Measurements from ENCODE around the gene CACNA1G. TPM values are rescaled to one million over a fixed set of nuclear protein-coding genes. Genes with fewer than 3 reads are reported as not detected.
A peak's percentile ranks its signal among the peaks of the same experiment; 100 is the strongest.

The CACNA1G gene
- total RNA-seq, 1 donor from 2014 or later: 0.10 TPM

DNA sequence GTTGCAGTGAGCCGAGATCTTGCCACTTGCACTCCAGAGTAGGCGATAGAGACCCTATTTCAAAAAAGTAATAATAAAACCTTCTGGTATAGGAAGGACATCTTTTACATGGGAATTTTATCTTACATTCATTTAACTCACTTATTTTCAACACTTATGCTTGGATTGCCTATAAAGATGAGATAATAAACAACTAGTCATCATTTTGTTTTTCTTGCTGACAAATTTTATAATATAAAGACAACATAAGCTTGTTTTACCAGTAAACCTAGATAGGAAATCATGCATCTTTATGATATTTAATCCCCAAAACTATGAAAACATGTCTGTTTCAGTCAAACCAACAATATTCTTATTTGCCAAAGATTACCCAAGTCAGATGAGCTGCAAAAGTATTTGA lies 91.1 kb downstream of the CACNA1G start:
- DNase-seq (ENCODE audit: low read depth): no peak

DNA sequence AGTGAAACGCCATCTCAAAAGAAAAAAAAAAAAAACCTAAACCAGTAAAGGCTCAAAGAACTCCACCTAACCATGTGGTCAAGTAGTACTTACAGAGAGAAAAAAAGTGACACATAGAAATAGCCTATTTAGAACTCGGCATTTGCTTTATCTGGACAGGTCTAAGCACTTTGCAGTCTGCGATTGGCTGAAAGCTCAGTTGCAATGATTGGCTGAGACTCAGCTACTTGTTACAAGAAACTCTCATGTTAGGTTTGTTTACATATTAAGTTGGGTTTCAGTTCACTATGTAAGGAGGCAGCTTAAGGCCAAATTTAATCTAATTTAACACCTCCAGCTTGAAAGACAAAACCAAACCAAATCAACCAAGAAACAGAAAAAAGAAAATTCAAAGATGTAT lies 93.2 kb downstream of the CACNA1G start:
- no peak for DNase-seq (ENCODE audit: low read depth)

DNA sequence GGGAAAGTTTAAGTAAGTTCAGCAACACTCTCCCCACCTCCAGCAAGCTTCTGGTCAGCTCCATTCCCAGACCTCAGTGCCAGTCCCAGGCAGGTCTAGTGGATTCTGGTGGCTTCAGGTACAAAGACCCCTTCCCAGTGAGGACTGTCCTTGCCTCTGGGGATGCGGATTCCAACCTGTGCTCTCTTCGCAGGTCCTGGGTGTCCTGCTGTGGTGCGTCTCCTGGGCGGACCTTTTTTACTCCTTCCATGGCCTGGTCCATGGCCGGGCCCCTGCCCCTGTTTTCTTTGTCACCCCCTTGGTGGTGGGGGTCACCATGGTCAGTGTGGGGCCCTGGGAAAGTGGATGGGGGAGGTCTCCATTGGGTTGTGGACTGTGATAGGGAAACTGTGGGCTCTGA lies 96.0 kb downstream of the CACNA1G start:
- no peak for DNase-seq (ENCODE audit: low read depth)

DNA sequence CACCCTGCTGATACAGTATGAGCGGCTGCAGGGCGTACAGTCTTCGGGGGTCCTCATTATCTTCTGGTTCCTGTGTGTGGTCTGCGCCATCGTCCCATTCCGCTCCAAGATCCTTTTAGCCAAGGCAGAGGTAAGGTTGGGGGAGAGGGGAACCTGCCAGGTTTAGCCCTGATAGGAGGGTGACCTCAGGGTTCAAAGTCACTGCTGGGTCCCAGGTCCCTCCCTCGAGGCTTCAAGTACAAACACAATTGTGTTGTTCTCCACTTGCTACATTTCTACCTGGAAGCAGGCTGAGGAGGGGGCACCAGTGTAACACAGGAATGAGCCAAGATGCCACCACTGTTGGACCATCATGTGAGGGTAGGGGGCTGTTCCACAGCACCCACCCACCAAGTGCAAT lies 96.5 kb downstream of the CACNA1G start:
- DNase-seq (ENCODE audit: low read depth): no peak

DNA sequence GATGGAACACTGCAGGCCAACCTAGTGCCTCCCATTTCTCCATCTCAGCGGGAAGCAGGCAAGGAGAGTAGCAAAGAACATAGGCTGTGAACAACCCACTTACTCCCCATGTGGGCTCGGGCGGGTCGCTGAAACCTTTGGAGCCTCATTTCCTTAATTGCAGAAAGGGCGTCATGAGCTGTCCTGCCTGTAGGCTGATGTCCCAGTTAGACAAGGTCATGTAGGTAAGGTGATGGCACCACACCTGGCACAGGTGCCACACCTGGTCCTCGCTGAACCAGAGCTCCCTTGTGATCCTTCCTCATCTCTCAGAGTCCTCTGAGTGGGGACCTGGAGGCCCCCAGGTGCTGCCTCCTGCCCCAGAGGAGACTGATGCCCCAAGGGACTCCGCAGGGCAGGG lies 97.1 kb downstream of the CACNA1G start:
- no peak for DNase-seq (ENCODE audit: low read depth)

DNA sequence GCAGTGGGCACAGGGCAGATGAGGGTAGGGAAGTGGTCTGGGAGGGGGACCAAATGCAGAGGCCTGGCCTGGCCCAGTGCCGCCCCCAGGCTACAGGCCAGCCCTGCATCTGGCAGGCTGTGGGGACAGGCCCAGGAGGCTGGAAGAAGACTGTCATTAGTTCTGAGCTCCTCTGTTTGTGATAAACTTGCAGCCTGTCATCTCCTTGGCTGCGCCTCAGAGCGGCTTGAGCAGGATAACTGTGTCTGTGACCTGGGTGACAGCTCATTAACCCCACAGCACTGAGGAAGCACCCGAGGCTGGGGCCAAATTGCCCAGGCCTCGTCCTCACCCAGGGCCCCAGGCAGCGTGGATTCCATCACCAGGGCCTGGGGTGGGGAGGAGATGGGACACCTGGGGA lies 98.1 kb downstream of the CACNA1G start:
- no peak for DNase-seq (ENCODE audit: low read depth)

DNA sequence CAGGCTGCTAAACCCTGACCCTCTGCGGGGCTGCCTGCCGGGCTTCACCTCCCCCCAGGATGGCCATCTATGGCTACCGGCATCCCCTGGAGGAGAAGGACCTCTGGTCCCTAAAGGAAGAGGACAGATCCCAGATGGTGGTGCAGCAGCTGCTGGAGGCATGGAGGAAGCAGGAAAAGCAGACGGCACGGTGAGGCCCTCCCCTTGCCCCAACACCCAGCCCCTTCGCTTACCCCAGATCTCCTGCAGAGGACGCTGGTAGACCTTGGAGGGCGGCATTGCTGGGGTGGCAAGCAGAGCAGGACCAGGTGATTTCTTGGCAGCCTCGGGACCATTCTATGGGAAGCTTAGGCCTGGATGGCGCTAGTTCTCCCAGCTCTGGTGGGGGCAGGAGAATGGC lies 98.7 kb downstream of the CACNA1G start:
- DNase-seq (ENCODE audit: low read depth): no peak

DNA sequence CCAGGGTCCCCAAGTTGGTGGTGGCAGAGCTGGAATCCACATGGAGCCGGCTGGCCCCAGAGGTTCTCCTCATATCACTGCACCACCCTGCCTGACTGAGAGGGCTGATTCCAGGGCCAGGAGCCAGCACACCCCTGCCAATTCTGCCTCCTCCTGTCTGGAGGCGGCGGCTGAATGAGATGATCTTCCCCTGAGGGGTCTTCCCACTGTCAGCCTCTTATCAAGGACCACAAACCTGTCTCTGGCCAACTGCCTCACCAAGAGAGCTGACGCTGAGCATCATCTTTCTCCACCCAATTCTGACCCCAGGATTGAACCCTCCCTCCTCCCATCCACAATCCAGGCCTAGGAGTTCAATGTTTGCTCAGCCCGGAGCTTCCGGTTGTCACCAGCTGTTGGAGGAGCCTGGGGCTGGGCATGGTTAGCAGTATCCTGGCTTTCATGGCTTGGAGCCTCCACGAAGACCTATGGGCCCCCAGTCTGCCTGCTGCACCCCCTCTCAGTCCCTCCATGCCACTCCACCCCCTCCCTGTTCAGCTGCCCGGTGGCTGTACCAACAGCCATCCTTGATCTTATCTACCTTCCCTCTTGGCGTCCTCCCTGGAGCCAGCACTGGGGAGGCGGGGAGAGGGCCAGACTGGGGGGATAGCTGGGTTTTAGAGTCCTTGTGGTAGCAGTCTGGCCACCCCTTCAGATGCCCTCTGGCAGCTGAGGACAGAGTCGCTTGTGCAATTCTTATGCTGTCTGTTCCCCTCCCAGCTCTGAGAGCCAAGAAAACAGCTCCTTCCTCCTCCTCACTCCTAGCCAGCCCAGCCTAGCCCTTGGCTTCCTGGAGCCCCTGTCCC lies 99.7 kb downstream of the CACNA1G start:
- DNase-seq (ENCODE audit: low read depth): no peak

DNA sequence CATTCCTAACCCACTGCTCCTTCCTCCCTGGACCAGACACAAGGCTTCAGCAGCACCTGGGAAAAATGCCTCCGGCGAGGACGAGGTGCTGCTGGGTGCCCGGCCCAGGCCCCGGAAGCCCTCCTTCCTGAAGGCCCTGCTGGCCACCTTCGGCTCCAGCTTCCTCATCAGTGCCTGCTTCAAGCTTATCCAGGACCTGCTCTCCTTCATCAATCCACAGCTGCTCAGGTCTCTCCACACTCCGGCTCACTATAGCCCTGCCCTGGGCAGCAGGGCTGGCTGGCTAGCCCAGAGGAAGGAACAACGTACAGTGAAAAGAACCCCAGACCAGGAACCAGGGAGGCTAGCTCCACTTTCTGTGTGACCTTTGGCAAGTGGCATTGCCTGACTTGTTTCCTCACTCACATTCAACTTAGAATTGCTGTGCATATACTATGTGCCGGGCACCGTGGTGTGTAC lies 100.4 kb downstream of the CACNA1G start:
- no peak for DNase-seq (ENCODE audit: low read depth)

DNA sequence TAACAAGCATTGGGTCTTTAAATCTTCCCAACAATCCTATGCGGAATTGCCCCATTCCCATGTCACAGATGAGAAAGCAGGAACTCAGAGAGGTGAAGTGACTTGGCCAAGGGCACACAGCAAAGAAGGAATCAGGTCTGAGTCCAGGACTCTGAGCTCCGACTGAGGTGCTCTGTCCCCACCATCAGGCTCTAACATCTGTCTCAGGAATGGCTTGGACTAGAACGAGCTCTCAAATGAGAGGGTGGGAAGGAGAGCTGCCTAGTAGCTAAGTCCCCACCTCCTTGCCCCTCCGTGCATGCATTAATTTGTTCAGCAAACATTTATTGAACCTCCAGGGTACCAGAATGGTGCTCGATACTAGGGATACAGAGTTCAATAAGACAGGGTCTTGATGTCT lies 100.8 kb downstream of the CACNA1G start:
- DNase-seq (ENCODE audit: low read depth): no peak

DNA sequence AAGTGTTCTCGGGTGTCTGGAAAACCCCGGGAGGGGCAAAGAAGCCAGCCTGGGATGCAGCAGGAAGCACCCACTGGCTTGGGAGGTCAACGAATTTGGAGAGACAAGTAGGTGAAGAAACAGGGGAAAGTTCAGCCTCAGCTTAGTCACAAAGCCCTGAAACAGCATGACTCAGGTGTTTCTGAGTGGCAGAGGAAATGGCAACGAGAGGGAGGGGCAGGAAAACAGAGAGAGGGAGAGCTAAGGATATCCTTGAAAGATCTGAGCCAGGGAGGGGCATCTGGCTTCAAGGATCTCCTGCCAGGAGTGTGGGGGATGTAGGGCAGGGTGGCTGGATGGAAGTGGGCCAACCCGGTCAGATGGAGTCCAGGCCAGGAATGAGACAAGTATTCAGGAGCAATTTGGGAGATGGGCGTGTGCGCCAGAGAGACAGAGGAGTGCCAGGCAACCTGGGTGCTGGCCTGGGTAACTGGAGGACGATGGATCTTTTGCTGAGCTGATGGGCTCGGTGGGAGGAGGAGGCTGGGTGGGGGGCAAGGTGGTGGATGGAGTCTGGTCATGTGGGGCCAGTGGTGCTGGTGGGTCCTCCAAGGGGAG lies 101.4 kb downstream of the CACNA1G start:
- peak; percentile 97 for DNase-seq (ENCODE audit: low read depth)

DNA sequence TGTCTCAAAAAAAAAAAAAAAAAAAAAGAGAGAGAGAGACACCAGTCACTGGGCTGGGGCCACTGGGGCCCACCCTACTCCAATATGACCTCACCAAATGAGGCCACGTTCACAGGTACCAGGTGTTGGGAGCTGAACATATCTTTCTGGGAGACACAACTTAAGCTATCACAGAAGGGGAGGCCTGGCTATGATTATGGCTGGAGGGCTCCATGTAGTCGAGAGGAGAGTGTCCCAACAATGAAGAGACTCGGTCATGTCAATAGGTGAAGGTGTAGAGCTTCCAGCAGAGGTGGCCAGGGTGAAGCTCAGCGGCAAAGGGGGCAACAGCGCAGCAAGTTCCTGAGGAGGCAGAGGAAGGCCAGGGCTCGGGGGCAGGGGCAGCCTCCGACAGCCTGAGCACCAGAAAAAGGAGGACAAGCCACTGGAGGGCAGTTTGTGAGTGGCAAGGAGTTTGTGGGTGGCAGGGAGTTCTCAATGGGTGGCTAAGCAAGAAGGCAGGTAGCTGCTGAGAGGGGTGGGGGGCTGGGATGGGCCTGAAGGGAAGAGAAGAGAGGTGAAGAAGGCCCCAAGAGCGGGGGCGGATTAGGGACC lies 102.2 kb downstream of the CACNA1G start:
- no peak for DNase-seq (ENCODE audit: low read depth)

DNA sequence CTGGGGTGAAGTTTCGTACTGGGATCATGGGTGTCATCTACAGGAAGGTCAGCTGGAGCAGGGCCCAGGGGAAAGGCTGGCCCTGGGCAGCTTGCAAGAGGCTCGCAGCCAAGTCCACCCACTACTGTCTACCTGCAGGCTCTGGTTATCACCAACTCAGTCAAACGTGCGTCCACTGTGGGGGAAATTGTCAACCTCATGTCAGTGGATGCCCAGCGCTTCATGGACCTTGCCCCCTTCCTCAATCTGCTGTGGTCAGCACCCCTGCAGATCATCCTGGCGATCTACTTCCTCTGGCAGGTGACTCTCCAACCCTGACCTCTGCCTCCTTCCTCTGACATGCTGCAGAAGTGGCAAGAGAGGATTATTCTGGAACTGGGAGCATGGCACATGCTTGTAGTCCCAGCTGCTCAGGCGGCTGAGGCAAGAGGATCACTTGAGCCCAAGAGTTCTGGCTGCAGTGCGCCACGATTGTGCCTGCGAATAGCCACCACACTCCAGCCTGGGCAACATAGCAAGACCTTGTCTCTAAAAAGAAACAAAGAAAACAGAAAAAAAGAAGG lies 103.4 kb downstream of the CACNA1G start:
- no peak for DNase-seq (ENCODE audit: low read depth)

DNA sequence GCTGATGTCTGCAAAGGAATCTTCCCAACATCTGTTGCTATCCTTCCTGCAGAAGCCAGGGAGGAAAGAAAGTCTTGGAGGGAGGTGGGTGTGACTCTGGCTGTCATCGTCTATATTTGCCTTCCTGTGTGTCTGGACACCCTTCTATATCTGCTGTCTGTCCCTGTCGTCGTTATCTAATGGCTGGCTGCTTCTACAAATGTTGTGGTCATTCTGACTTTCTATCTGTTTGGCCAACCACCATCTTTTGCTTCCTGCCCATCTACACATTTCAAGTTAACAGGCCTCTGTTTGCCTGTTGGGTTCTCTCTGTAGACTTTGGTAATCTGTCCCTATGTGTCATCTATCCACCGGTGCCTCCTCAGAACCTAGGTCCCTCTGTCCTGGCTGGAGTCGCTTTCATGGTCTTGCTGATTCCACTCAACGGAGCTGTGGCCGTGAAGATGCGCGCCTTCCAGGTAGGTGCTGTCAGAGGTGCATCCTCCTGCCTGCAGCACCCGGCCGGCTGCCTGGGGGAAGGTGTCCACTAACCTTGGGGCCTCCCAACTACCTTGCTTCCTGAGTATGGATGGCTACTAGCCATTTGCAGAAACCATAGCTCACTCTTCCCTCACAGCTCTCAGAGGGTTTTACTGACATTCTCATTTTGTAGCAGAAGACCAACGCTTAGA lies 104.4 kb downstream of the CACNA1G start:
- no peak for DNase-seq (ENCODE audit: low read depth)

DNA sequence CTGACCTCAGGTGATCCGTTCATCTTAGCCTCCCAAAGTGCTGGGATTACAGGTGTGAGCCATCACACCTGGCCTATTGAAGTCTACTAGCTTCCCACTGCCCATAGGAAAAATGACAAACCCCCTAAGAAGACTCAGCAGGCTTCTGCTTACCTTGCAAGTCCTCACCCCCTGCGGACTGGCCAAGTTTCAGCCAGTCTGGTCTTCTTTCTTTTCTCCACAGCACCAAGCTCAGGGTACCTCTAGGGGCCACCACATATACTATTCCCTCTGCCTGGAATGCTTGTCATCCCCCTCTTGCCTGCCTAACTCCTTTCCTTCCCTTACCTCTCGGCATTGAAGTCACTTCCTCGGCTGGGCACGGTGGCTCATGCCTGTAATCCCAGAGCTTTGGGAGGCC lies 105.3 kb downstream of the CACNA1G start:
- no peak for DNase-seq (ENCODE audit: low read depth)

DNA sequence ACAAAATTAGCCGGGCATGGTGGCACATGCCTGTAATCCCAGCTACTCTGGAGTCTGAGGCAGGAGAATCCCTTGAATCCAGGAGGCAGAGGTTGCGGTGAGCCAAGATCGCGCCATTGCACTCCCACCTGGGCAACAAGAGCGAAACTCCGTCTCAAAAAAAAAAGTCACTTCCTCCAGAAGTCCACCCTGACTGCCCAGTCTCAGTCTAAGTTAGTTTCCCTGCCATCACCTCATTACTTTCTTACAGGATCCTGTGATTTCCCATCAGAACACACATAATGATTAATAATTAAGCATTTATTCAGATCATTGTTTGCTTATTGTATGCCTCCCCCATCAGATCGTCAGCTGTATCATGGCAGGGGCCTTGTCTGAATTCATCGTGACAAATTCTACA lies 105.8 kb downstream of the CACNA1G start:
- DNase-seq (ENCODE audit: low read depth): no peak

DNA sequence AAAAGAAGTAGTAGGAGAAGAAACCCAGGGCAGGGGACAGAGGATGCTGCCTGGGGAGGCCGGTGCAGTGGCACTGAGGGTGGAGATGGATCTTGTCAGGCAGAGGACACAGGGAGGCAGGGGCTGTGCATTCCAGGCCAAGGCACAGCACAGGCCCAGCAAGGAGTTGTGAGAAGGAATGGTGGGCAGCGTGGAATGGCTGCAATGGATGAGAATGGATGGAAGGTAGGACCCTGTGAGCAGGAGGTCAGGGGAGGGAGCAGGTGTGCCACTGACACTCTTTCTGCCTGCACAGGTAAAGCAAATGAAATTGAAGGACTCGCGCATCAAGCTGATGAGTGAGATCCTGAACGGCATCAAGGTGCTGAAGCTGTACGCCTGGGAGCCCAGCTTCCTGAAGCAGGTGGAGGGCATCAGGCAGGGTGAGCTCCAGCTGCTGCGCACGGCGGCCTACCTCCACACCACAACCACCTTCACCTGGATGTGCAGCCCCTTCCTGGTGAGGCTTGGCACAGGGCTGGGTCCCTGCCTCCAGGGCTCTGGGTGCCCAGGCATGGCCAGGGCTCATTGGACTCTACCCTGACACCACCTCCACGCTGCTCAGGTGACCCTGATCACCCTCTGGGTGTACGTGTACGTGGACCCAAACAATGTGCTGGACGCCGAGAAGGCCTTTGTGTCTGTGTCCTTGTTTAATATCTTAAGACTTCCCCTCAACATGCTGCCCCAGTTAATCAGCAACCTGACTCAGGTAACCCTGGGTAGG lies 106.9 kb downstream of the CACNA1G start:
- DNase-seq (ENCODE audit: low read depth): no peak

DNA sequence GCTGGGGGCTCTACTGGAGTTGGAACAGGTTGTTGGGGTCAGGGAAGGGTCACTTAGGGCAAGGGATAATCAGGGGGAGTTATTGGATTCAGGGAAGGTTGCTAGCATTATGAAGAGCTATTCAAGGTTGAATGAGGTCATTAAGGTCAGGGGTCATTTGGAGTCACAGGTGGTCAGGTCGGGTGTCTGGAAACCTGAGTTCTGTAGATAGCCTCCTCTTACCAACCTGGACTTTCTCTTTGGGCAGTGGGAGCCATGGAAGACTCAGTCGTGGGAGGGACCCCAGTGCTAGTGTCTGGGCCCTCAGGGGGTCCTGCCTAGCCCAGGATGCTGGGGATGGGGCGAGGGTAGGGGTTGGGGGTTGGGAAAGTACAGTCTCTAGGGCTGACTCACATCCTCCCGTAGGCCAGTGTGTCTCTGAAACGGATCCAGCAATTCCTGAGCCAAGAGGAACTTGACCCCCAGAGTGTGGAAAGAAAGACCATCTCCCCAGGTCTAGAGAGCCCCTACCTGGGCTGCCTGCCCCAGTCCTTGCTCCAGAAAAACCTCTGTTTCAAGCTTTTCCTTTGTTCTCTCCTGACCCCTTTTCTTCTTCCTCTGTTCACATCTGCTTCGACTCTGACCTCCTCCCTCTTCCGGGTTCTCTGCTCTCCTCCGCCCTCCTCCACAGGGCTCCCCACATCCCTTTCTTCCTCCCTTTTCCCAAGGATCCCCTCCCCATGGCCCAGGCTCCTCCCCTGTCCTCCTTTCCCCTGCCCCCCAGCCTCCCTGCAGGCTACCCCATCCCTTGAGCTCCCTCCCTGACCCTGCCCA lies 107.7 kb downstream of the CACNA1G start:
- DNase-seq (ENCODE audit: low read depth): no peak

DNA sequence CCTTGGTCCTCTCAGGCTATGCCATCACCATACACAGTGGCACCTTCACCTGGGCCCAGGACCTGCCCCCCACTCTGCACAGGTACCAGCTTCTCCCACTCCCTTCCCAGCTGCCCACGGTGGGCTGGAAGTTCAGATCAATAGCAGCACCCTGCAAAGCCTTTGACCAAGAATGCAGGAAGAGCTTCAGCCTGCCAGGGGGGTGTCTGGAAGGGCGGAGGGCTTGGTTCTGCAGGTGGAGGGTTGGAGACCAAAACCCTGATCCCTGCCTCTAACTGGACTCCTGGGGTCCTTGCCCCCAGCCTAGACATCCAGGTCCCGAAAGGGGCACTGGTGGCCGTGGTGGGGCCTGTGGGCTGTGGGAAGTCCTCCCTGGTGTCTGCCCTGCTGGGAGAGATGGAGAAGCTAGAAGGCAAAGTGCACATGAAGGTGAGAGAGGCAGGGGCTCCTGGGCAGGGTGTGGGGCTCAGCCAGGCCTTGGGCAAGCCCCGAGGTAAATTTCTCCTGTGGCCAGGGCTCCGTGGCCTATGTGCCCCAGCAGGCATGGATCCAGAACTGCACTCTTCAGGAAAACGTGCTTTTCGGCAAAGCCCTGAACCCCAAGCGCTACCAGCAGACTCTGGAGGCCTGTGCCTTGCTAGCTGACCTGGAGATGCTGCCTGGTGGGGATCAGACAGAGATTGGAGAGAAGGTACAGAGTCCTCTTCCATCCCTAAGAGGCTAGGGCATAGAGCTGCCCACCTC lies 108.5 kb downstream of the CACNA1G start:
- DNase-seq (ENCODE audit: low read depth): no peak

DNA sequence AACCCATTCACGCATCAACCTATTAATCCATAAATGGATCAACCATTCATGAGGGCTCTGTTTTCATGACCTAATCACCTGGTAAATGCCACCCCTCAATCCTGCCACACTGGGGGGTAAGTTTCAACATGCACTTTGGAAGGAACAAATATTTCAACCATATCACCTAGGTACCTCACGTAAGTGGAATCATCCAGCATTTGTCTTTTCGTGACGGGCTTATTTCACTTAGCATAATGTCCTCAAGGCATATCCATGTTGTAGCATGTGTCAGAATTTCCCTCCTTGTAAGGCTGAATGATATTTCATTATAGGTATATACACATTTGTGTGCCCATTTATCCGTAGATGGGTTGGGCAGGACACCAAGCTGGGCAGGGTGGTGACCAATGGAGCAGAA lies 111.6 kb downstream of the CACNA1G start:
- no peak for DNase-seq (ENCODE audit: low read depth)

All from renal cortical epithelial cell (primary cell).